ENCODE measurements around the gene ZNF785. TPM values are rescaled to one million over a fixed set of nuclear protein-coding genes. Genes with fewer than 3 reads are reported as not detected.
A peak's percentile ranks its signal among the peaks of the same experiment; 100 is the strongest.

The ZNF785 gene
- total and polyA plus RNA-seq, 2 experiments from 2014 or later: 4.9 to 7.1 TPM

DNA sequence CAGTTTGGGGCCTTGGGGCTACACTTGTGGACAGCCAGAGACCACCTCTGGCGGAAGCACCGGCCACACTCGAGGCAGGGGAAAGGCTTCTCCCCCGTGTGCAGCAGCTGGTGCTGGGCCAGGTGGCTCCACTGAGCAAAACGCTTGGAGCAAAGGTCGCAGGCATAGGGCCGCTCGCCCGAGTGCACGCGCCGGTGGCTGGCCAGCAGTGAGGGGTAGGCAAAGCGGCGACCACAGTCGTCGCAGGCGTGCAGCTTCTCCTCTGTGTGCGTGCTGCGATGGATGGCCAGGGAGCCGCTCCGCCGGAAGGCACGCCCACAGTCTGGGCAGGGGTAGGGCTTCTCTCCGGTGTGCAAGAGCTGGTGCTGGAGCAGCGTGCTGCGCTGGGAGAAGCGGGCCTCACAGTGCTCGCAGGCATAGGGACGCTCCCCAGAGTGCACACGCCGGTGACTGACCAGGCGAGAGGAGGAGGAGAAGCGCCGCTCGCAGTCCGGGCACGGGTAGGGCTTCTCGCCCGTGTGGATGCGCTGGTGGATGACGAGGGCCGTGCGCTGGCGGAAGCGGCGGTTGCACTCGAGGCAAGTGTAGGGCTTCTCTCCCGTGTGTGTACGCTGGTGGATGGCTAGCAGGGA, 18.9 kb upstream of the ZNF785 start:
- peaks cover 2% of the 10 kb centered on the region; the same call in 2 of the 3 replicates for H3K9me3 Mint-ChIP-seq
- ATAC-seq: peak; percentile 38; the same call in 1 of the 3 replicates
- no peaks in the 10 kb centered on the region for H3K4me1 Mint-ChIP-seq
- Histone ChIP-seq H3K4me1 (ENCODE audit: insufficient read depth) (0 out of 2 replicates have a peak, but pooled peaks cover 6% of the 10 kb centered on the region), H3K9me2 (ENCODE audit: insufficient read depth) (no peaks in the 10 kb centered on the region), H3F3A (replicated peaks; ENCODE audit: low read depth) (peaks cover 2% of the 10 kb centered on the region; the same call in 1 of the 2 replicates), H4K20me1 (replicated peaks; ENCODE audit: insufficient read depth) (peaks cover 10% of the 10 kb centered on the region; the same call in 1 of the 2 replicates), H3K79me2 (replicated peaks; ENCODE audit: insufficient read depth) (0 out of 2 replicates have a peak, but pooled peaks cover 14% of the 10 kb centered on the region), H3K36me3 (ENCODE audit: insufficient read depth) (0 out of 2 replicates have a peak, but pooled peaks cover 19% of the 10 kb centered on the region), H3K4me3 (no peak overlapping the region), H2AFZ (no peak overlapping the region), H3K27ac (ENCODE audit: low read depth) (no peak overlapping the region), H3K27me3 (ENCODE audit: insufficient read depth) (no peaks in the 10 kb centered on the region), H3K4me2 (no peak overlapping the region)
- DNase-seq (ENCODE audit: low spot score): peak; percentile 13
- TF ChIP-seq, protein P1, sequence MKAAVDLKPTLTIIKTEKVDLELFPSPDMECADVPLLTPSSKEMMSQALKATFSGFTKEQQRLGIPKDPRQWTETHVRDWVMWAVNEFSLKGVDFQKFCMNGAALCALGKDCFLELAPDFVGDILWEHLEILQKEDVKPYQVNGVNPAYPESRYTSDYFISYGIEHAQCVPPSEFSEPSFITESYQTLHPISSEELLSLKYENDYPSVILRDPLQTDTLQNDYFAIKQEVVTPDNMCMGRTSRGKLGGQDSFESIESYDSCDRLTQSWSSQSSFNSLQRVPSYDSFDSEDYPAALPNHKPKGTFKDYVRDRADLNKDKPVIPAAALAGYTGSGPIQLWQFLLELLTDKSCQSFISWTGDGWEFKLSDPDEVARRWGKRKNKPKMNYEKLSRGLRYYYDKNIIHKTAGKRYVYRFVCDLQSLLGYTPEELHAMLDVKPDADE (IDR thresholded peaks at IDR 0.05): no peak
- TF ChIP-seq NANOG (IDR thresholded peaks at IDR 0.05; ENCODE audit: borderline replicate concordance): no peak
- TF ChIP-seq, protein P2, sequence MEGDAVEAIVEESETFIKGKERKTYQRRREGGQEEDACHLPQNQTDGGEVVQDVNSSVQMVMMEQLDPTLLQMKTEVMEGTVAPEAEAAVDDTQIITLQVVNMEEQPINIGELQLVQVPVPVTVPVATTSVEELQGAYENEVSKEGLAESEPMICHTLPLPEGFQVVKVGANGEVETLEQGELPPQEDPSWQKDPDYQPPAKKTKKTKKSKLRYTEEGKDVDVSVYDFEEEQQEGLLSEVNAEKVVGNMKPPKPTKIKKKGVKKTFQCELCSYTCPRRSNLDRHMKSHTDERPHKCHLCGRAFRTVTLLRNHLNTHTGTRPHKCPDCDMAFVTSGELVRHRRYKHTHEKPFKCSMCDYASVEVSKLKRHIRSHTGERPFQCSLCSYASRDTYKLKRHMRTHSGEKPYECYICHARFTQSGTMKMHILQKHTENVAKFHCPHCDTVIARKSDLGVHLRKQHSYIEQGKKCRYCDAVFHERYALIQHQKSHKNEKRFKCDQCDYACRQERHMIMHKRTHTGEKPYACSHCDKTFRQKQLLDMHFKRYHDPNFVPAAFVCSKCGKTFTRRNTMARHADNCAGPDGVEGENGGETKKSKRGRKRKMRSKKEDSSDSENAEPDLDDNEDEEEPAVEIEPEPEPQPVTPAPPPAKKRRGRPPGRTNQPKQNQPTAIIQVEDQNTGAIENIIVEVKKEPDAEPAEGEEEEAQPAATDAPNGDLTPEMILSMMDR (conservative IDR thresholded peaks at IDR 0.05; ENCODE audit: low read depth in 2 of 2): 0 out of 4 replicates have a peak, but pooled peaks of 1 of the 2 experiments have one; percentile 5
- no peak overlapping the region for H3K27ac Mint-ChIP-seq
- no peak overlapping the region for H3K4me3 Mint-ChIP-seq
- H3K36me3 Mint-ChIP-seq (ENCODE audit: low read depth): peaks cover 56% of the 10 kb centered on the region
- H3K27me3 Mint-ChIP-seq (ENCODE audit: insufficient read depth, low read depth, poor library complexity): peaks cover 5% of the 10 kb centered on the region

DNA sequence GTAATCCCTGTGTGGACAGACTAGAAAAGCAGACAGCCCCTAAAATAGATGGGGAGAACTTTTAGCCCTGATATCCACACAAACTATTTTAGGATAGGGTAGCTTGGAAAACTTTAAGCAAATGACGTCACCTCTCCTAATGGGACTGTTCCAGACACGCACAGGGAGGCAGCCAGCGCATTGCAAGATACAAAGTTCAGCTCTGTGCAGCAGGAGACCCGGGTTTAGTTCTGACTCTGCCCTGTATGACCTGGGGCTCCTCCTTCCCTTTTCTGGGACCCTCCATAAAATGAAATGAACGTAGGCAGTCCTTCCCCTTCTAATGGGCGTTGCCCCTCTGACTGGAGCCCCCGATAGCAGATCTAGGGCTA, 18.4 kb upstream of the ZNF785 start:
- Mint-ChIP-seq H3K36me3 (ENCODE audit: low read depth) (peaks cover 55% of the 10 kb centered on the region), H3K27me3 (ENCODE audit: insufficient read depth, low read depth, poor library complexity) (peaks cover 5% of the 10 kb centered on the region), H3K4me3 (no peak overlapping the region), H3K4me1 (no peaks in the 10 kb centered on the region), H3K9me3 (peaks cover 3% of the 10 kb centered on the region; the same call in 2 of the 3 replicates), H3K27ac (no peak overlapping the region)
- H4K20me1 ChIP-seq (replicated peaks; ENCODE audit: insufficient read depth): peaks cover 10% of the 10 kb centered on the region; the same call in 1 of the 2 replicates
- 0 out of 2 replicates have a peak, but pooled peaks cover 19% of the 10 kb centered on the region for H3K36me3 ChIP-seq (ENCODE audit: insufficient read depth)
- no peak overlapping the region for H3K27ac ChIP-seq (ENCODE audit: low read depth)
- H3K27me3 ChIP-seq (ENCODE audit: insufficient read depth): no peaks in the 10 kb centered on the region
- no peaks in the 10 kb centered on the region for H3K9me2 ChIP-seq (ENCODE audit: insufficient read depth)
- TF ChIP-seq JUNB (IDR thresholded peaks at IDR 0.05; ENCODE audit: unreplicated experiment): no peak
- TF ChIP-seq, protein P1 (IDR thresholded peaks at IDR 0.05): no peak
- TF ChIP-seq, protein P2 (conservative IDR thresholded peaks at IDR 0.05; ENCODE audit: low read depth in 2 of 2): no peak
- peaks cover 2% of the 10 kb centered on the region; the same call in 1 of the 2 replicates for H3F3A ChIP-seq (replicated peaks; ENCODE audit: low read depth)
- H3K79me2 ChIP-seq (replicated peaks; ENCODE audit: insufficient read depth): 0 out of 2 replicates have a peak, but pooled peaks cover 12% of the 10 kb centered on the region
- H3K4me2 ChIP-seq: no peak overlapping the region
- no peak overlapping the region for H2AFZ ChIP-seq
- H3K4me1 ChIP-seq (ENCODE audit: insufficient read depth): 0 out of 2 replicates have a peak, but pooled peaks cover 3% of the 10 kb centered on the region
- DNase-seq (ENCODE audit: low spot score) (no peak), ATAC-seq (no peak)
- H3K4me3 ChIP-seq: no peak overlapping the region
